Pons (tissue), 1 donor: ENCODE measurements around the gene SH3GL3.
A peak's percentile ranks its signal among the peaks of the same experiment; 100 is the strongest.

Experiments used
- DNase-seq: peaks from one replicate; pipeline ENCODE4 v3.0.0-alpha.2; 2016; ENCODE audit warnings: low spot score

The SH3GL3 gene

GRCh38 chr15:83510001-83510400, 62.9 kb downstream of the SH3GL3 start:
- peak; percentile 87 for DNase-seq

- peak; percentile 31 for DNase-seq
These were observed 65.3 kb downstream of the SH3GL3 start for GRCh38 chr15:83512459-83512858.

GRCh38 chr15:83514584-83514983, 67.4 kb downstream of the SH3GL3 start:
- no peak for DNase-seq

DNA sequence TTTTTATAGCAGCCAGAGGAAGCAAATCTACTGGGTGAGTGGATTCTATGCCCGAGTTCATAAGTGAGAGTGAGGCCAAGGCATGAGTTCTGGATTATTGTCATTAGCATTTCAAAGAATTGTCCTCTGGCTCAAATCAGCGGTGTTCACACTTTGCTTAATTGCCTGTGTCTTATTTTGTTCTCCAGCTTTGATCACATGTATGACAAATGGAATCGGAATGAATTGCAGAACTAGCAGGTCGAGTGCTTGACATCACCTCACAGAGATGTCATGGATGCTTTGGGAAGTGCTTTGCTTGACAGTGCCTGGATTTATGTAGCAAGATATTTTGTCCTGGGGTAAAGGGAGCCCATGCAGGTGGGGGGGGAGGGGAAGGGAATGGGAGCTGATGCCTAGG, 68.0 kb downstream of the SH3GL3 start:
- no peak for DNase-seq

GRCh38 chr15:83516935-83517334, 69.8 kb downstream of the SH3GL3 start:
- no peak for DNase-seq

DNA sequence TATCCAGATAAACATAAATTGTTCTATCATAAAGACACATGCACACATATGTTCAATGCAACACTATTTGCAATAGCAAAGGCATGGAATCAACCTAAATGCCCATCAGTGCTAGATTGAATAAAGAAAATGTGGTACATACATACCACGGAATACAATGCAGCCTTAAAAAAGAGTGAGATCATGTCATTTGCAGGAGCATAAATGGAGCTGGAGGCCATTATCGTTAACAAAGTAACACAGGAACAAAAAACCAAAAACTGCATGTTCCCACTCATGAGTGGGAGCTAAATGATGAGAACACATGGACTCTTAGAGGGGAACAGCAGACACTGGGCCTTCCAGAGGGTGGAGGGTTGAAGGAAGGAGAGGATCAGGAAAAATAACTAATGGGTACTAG, 79.2 kb downstream of the SH3GL3 start:
- DNase-seq, result no peak

DNA sequence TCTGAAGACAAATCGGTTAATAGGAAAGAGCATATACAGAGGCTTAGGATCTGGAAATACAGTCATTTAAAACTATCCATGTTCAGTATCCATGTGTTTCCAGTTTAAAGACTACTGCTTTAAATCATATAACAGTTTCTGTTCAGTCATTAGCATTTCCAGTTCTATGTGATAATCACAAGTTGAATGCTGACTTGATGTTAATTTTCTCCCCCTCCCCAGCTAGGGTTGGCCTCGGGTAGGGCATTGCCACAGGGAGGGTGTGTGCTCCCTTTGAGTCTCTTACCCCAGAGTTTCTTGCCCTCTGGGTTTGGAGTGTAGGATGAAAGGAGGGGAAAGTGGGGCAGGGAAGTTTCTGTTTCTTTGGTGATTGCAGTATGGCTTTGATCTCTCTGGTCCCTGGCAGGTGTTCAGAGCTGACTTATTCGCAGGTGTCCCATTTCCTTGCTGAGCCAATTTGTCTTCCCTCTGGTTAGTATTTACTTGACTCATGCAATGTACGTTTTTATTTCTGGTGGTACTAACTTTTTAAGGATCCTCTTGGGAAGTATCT, 86.3 kb downstream of the SH3GL3 start:
- no peak for DNase-seq

DNA sequence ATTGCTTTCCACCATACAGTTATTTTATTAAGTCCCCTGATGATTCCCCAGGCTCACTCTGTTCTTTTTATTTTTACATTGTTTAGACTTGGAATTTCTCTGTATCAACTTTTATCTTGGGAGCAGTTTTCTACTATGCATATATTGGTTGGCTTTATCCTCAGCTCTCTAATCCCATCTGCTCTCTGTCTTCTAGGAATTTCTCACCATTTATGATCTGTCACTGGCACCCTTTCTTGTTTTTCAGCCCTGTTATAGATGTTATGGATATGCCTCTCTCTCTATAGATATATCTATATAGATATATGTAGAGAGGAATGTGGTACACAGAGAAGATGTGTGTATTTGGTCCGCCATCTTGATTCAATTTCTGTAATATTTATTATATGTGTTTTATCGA, 90.5 kb downstream of the SH3GL3 start:
- DNase-seq, result no peak

DNA sequence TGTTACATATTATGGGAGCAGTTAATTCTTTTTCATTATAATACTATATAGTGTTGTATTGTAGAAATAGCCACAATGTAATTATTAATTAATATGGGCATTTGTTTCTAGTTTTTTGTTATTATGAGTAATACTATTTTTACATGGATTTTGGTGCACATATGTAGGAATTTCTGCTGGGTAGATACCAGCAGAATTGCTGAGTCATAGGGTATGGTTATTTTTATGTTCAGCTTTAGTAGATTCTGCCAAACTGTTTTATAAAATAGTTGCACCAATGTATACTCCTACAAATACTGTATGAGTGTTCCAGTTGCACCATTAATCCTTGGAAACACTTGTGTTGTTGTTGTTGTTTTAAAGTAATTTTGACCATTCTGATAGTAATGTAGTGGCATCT, 91.5 kb downstream of the SH3GL3 start:
- no peak for DNase-seq

DNA sequence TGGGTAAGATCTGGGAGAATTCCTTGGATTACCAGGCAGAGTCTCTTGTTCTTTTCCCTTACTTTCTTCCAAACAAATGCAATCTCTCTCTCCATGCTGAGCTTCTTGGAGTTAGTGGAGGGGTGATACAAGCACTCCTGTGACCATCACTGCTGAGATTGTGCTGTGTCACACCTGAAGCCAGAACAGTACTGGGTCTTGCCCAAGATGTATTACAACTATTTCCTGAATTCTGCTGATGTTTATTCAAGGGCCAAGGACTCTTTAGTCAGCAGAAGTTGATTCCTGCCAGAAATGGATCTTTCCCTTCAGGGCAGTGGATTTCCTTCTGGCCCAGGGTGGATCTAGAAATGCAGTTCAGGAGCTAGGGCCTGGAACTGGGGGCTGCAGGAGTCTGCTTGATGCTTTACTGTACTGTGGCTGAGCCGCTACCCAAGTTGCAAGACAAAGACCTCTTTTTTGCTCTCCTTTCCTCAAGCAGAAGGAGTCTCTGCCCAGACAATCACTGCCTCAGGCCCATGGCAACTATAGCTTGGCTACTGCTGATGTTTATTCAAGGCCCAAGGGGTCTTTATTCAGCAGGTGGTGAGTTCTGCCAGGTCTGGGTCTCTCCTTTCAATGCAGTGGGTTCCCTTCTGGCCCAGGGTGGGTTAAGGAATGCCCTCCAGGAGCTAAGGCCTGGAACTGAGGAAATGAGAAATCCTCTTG, 98.8 kb downstream of the SH3GL3 start:
- DNase-seq, result no peak

GRCh38 chr15:83546512-83546888, 99.4 kb downstream of the SH3GL3 start:
- no peak for DNase-seq

DNA sequence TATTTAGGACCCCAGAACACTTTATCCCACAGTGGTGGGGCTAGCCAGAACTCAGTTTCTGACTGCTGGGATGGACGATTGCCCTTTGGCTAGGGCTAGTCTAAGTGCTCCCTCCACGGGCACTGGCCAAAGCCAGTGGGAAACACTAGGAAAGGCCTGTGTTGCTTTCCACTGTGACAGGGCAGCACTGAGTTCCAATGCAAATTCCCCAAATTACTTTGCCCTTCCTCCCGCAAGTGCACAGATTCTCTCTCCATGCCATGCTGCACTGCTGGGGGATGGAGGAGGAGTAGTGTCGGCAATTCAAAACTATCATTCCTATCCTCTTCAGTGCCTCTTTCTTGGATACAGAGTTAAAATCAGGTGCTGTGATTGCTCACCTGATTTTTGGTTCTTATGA, 100.0 kb downstream of the SH3GL3 start:
- no peak for DNase-seq

- no peak for DNase-seq
These were observed 102.5 kb downstream of the SH3GL3 start for GRCh38 chr15:83549623-83550022.

- DNase-seq, result no peak
These were observed 107.4 kb downstream of the SH3GL3 start for GRCh38 chr15:83554558-83554957.

DNA sequence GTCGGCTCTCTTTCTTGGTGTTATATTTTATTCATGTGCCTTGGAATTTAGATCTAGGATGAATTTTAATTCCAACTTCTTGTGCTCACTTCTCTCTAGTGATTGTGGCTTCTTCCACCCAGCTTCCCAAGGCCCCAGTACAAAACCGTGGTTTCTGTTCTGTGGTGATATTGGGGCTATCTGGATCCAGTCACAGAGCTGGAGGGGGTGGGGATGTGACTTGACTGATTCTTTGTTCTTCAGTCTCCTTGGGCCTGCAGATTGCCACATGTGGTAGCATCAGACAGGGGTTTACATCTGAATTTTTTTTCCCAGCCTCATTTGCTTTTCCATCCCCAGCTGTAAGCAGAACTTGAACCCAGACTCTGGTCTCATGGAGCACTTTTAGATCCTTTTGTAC, 108.2 kb downstream of the SH3GL3 start:
- DNase-seq, result no peak

GRCh38 chr15:83556068-83556467, 108.9 kb downstream of the SH3GL3 start:
- no peak for DNase-seq

DNA sequence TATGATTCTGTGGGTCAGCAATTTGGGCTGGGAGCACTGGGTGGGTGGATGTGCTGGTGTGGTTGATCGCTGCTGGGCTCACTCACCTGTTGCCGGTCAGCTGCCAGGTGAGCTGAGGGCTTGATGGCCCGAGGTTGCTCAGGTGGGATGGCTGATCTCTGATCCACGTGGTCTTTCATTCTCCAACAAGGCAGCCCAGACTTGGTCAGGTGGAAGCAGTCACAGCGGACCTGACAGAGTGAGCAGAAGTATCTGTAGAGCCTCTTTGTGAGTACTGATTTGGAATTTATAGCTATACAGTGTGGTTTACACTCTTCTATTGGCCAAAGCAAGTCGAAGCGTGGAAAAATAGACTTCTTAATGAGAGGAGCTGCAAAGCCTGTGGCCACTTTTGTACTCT, 109.6 kb downstream of the SH3GL3 start:
- DNase-seq, result no peak

GRCh38 chr15:83558146-83558545, 111.0 kb downstream of the SH3GL3 start:
- DNase-seq, result no peak

DNA sequence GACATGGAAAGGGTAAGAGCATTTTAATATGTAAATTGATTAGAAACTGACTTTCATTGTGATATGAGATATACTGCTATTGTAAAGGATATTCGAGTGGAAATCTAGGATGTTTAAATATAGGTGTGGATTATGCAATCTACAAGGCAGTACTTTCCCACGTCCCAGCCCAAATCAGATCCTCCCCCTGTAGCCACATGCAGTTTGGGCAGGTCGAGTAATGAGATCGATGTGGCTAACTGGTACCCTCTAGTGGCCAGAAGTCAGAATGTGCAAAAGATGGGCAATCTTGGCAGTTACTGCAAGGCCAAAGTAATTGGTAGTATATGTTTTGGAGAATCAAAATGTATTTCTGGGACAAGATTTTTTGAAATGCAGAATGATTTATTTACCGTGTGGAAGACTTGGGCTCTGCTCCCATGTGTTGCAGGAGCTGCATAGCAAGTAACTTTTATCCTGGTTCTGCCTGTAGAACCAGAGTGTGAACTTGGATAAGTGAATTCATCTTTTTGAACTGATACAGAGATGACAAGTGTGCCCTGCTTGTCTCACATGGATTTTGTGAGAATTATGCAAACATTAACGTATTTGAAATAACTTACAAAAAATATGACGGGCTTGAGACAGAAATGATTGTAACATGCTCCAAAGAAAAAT, 112.3 kb downstream of the SH3GL3 start:
- peak; percentile 93 for DNase-seq

DNA sequence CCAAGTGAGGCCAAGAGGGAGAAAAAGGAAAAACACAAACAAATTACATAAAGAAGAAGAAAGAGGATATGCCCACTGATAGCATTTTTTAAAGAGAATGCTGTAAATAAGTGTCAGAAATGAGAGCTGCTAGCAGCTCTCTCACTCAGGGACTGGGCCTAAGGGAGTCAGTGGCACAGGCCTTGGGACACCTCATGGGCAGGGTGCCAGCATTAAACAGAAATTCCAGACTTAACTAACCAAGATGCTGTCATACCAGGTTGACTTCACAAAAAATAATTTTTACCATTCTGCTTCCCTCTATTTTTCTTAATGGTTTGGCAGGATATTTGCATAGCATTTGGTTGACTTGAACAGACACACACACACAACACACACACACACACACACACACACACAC, 114.5 kb downstream of the SH3GL3 start:
- DNase-seq, result peak; percentile 57

DNA sequence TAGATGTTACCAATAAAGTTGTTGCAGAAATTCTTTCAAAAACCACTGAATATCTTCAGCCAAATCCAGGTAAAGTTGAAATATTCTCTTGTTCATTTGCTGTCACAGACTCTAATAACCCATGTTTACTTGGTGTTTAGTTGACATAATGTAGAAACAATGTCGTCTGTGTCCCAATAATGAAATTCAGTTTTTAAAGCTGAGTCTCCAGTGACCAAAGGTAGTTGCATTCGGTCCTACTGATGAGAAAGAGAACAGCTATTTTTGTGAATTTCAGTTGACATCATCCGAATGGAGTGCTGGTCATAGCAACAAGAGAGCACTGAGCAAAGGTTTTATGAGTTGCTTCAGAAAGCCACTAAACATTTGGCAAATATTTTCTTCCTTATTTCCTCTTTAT, 118.0 kb downstream of the SH3GL3 start:
- peak; percentile 61 for DNase-seq

DNA sequence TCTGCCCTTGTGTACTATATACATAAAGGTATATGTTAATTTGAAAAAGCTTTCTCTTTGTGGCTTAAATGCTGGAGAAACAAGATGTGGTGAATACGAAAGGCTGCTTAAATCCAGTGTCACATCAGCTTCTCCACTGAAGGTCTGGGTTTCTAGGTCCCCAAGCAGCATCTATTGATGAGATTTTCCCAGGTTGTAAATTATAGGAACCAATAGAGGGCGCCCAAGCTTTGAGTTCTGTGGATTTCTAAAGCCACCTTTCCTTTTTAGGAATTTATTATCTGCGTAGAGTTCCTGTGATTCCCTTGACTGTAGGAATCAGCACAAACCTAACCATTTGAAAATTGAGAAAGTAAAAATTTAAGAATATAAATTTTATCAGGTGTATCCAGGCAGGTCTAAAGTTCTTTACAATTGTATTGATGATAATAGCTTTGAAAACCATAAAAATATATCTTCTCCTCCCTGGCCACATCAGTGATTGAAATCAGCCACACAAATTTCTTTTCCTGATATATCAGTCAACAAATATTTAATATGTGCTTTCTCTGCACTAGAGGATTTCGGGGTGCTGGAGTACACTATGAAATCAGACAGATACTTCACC, 118.5 kb downstream of the SH3GL3 start:
- DNase-seq, result peak; percentile 71

DNA sequence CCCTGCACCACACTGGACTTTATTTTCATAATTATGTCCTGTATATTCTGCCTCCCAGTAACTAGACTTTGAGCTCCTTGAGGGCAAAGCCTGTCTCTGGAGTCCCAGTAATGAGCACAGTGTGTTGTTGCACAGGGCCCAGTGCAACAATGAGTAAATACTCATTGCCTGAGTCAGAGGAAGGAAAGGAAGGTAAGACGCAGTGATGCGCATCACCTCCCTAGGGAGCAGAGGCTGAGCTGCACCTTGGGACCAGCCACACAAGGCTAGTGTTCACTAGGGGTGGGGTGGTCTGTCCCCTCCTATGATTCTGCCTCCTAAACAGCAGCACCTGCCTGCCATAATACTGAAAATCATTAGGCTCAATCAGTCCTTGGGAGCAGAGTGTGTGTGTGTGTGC, 120.2 kb downstream of the SH3GL3 start:
- DNase-seq, result no peak
